GM18498 (cell line): Measurements from ENCODE around the gene CEP131.
"Not testable (repeated sequence)": the region's sequence is repeated elsewhere in the genome, so short reads cannot be mapped to it uniquely, and the experiment has no call there.

ENCODE experiments used
- ATAC-seq: cut with Tn5 transposase; IDR thresholded peaks from one replicate; pipeline ENCODE4 v1.9.1; 2021; ENCODE audit warnings: mild to moderate bottlenecking, moderate library complexity; ENCODE audit not compliant: unreplicated experiment

CEP131 gene

GRCh38 chr17:81156866-81157805 is 65.6 kb downstream of the CEP131 start:
- ATAC-seq, result no peak

GRCh38 chr17:81154961-81155360 is 67.8 kb downstream of the CEP131 start:
- ATAC-seq, result no peak

GRCh38 chr17:81154016-81154415 is 68.7 kb downstream of the CEP131 start:
- not testable (repeated sequence) for ATAC-seq

GRCh38 chr17:81153340-81153803 is 69.4 kb downstream of the CEP131 start:
- ATAC-seq, result no peak

DNA sequence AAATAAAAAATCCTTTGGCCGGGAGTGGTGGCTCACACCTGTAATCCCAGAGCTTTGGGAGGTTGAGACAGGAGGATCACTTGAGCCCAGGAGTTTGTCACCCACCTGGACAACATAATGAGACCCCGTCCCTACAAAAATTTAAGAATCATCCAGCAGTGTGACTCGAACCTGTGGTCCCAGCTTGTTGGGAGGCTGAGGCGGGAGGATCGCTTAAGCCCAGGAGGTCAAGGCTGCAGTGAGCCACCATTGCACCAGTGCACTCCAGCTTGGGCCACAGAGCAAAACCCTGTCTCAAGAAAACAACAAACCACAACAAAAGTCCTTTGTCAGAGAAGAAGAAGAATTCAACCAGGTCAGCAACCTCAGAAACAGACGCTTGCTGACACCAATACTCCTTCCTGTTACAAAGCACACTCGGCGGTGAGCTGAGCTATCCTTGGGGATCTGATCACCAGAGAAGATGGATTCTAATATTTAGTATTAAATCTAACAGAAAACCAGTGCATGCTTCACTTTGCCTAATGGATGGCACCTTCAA is 70.4 kb downstream of the CEP131 start:
- ATAC-seq, result no peak

GRCh38 chr17:81151278-81151677 is 71.5 kb downstream of the CEP131 start:
- no peak for ATAC-seq

DNA sequence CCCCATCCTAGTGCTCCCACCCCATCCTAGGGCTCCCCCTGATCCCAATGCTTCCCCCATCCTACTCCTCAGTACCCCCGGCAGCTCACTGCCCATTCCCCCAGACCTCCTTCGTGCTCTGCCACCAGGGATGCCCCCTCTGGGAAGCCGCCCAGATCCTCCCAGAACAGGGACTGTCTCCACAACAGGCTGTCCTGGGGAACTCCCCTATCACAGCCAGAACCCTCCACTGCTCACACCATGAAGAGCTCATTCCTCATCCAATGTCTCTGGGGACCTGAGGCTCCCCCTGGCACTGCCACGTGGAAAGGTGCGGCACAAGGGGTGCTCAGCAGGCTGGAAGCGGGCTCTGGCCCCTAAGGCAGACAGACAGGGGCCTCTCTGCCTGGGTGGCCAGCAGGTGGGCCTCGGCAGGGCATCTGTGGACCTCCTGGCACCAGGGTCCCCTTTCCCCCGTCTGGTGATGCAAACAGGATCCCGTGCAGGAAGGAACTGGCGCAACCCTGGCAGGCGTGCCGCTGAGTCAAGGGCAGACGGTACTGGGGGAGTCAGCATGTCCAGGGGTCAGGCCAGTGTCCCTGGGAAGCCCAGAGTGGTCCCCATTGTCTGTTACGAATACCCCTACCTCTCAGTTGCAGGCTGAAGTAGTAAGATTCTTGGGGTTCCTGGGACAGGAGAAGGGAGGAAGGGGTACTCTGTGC is 72.2 kb downstream of the CEP131 start:
- no peak for ATAC-seq

DNA sequence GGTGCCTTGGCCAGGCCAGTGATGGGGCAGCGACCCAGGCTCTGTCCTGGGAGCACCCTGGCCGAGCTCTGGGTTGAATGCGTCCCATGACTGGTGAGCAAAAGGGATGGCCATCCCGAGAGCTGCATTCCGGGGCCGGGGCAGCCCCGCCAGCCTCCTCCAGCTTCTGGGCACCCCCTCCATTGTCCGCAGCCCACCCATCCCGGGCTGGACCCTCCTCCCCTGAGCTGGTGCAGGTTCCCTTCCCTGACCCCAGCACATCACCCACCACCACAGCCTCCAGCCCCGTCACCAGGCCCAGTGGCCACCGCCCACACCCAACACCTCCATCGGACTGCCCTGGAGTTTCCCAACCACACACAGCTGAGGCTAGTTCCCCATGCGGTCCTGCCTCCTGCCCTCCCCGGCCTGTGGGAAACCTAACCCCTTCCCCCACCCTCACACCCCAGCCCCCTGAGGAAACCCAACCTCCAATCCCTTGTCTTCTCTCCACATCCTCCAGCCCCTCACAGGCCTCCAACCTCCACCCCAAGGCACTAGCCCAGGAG is 73.7 kb downstream of the CEP131 start:
- ATAC-seq, result no peak

GRCh38 chr17:81148571-81148970 is 74.2 kb downstream of the CEP131 start:
- ATAC-seq, result no peak

DNA sequence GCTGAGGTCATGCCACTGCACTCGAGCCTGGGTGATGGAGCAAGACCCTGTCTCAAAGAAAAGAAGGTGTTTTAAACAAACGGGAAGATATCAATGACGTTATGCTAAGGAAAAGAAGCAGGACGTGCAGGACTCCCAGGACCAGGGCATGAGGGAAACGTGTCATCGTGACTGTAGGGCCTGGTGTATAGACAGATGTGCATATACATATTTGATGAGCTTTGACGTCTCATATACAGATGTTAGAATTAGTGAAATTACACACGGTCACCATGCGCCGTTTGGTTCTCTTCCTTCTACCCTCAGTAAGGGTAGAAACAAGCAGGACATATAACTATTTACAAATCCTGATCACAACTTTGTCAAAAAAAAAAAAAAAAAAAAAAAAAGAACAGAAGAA is 75.1 kb downstream of the CEP131 start:
- no peak for ATAC-seq

DNA sequence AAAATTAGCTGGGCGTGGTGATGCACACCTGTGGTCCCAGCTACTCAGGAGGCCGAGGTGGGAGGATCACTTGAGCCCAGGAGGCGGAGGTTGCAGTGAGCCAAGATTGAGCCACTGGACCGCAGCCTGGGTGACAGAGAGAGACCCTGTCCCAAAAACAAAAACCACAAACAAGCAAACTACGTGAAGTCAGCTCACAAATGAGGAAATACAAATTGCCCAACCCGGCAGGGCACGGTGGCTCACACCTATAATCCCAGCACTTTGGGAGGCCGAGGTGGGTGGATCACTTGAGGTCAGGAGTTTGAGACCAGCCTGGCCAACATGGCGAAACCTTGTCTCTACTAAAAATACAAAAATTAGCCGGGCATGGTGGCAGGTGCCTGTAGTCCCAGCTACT is 76.6 kb downstream of the CEP131 start:
- not testable (repeated sequence) for ATAC-seq

GRCh38 chr17:81144423-81144781 is 78.4 kb downstream of the CEP131 start:
- ATAC-seq, result no peak

- ATAC-seq, result no peak
These were observed 78.9 kb downstream of the CEP131 start for GRCh38 chr17:81143717-81144422.

DNA sequence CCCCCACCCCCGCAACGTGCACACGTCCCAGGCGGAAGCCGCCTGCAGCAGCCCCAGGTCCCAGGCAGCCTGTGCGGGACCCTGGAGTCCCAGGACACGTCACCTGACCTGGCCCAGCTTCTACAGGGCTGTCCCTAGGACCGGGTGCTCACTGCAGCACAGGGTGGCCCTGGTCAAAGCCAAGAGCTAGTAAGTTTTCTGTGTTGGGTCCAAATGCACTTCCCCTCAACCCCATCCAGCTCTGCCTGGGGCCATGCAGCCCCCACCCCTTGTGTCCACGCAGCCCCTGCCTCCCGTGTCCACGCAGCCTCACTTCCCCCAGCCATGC is 79.6 kb downstream of the CEP131 start:
- no peak for ATAC-seq

DNA sequence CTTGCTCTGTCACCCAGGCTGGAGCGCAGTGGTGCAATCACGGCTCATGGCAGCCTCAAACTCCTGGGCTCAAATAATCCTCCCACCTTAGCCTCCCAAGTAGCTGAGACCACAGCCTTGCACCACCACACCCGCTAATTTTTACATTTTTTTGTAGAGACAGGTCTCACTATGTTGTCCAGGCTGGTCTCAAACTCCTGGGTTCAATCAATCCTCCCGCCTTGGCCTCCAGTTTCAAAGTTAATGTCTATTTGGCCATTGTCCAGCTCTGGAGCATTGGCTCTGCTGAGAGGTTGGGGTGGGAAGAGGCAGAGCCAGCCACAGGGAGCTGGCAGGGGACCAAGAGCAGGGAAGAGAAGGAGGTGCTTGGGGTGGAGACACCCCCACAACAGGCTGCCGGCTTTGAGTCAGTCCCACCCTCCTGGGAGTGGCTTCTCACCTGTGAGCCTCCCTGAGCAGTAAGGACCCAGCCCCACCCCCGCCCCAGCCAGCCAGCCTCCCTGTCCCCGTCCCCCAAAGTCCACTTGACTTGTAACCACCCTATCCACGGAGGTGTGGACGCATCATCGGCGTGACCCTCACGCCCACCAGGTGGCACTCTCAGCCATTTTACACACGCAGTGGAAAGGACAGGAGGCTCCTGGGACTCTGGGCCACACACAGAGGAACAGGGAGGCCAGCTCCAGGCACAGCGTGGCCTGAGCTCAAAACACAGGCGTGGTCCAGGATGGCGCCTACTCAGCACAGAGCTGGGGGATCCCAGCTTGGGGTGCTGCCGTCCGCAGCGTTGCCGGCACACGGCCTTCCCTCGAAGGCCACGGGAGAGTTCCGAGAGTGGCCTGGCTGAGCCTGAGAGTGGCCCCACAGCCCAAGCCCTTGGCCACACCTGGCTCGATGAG is 80.2 kb downstream of the CEP131 start:
- no peak for ATAC-seq

DNA sequence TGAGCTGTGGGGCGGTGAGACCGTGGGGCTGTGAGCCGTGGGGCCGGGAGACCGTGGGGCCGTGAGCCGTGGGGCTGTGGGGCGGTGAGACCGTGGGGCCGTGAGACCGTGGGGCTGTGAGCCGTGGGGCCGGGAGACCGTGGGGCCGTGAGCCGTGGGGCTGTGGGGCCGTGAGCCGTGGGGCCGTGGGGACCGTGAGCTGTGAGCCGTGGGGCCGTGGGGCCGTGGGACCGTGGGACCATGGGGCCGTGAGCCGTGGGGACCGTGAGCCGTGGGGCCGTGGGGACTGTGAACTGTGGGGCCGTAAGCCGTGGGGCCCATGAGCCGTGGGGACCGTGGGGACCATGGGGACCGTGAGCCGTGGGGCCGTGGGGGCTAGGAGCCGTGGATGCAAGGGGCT is 82.1 kb downstream of the CEP131 start:
- ATAC-seq, result no peak

GRCh38 chr17:81140018-81140417 is 82.7 kb downstream of the CEP131 start:
- no peak for ATAC-seq
